CD4-positive, alpha-beta T cell treated with Interleukin-6 for 4 hours (primary cell): ENCODE measurements around the gene TMEM86A.
"Not testable (repeated sequence)": the region's sequence is repeated elsewhere in the genome, so short reads cannot be mapped to it uniquely, and the experiment has no call there.

Experiments
- DNase-seq: peaks from one replicate; pipeline ENCODE4 v3.0.0-alpha.2; 2020; ENCODE audit warnings: mixed read lengths

The TMEM86A gene

GRCh38 chr11:18698341-18699268 is at the start of gene TMEM86A:
Gene TMEM86A (plus strand): TSS chr11:18698779. CDS start chr11:18698887, 108 bp downstream.
- DNase-seq, result peak; percentile 95

GRCh38 chr11:18650353-18650752 is 48.2 kb upstream of the TMEM86A start:
- DNase-seq, result no peak

GRCh38 chr11:18650859-18651557 is 47.6 kb upstream of the TMEM86A start:
- DNase-seq, result peak; percentile 44

- DNase-seq, result no peak
Observed at GRCh38 chr11:18657673-18658072, 40.9 kb upstream of the TMEM86A start.

GRCh38 chr11:18665353-18665872 is 33.2 kb upstream of the TMEM86A start:
- not testable (repeated sequence) for DNase-seq

- no peak for DNase-seq
Observed at GRCh38 chr11:18668131-18668530, 30.4 kb upstream of the TMEM86A start.

- peak; percentile 6 for DNase-seq
Observed at GRCh38 chr11:18669219-18669596, 29.4 kb upstream of the TMEM86A start.

GRCh38 chr11:18669711-18670110 is 28.9 kb upstream of the TMEM86A start:
- no peak for DNase-seq

- DNase-seq, result peak; percentile 16
Observed at GRCh38 chr11:18671246-18671645, 27.3 kb upstream of the TMEM86A start.

- peak; percentile 58 for DNase-seq
Observed at GRCh38 chr11:18672209-18672608, 26.4 kb upstream of the TMEM86A start.

- DNase-seq, result no peak
Observed at GRCh38 chr11:18676803-18677202, 21.8 kb upstream of the TMEM86A start.

GRCh38 chr11:18677560-18677959 is 21.0 kb upstream of the TMEM86A start:
- no peak for DNase-seq

- DNase-seq, result not testable (repeated sequence)
Observed at GRCh38 chr11:18681949-18682348, 16.6 kb upstream of the TMEM86A start.

- DNase-seq, result no peak
Observed at GRCh38 chr11:18682466-18682865, 16.1 kb upstream of the TMEM86A start.

GRCh38 chr11:18684267-18684666 is 14.3 kb upstream of the TMEM86A start:
- no peak for DNase-seq

- not testable (repeated sequence) for DNase-seq
Observed at GRCh38 chr11:18691467-18692140, 7.0 kb upstream of the TMEM86A start.

- no peak for DNase-seq
Observed at GRCh38 chr11:18692941-18693760, 5.4 kb upstream of the TMEM86A start.

GRCh38 chr11:18696638-18697225 is 1.8 kb upstream of the TMEM86A start:
- DNase-seq, result no peak

- DNase-seq, result no peak
Observed at GRCh38 chr11:18697576-18697975, 1.0 kb upstream of the TMEM86A start.

GRCh38 chr11:18699269-18699596 is 654 bp downstream of the TMEM86A start:
- DNase-seq, result no peak

- DNase-seq, result no peak
Observed at GRCh38 chr11:18699848-18700261, 1.3 kb downstream of the TMEM86A start.

- no peak for DNase-seq
Observed at GRCh38 chr11:18700375-18700774, 1.8 kb downstream of the TMEM86A start.
